ENCODE results near the gene TMEM250. TPM values are rescaled to one million over a fixed set of nuclear protein-coding genes. Genes with fewer than 3 reads are reported as not detected.

The TMEM250 gene
- total RNA-seq, 2 donors from 2014 or later = 20.3 to 29.3 TPM

DNA sequence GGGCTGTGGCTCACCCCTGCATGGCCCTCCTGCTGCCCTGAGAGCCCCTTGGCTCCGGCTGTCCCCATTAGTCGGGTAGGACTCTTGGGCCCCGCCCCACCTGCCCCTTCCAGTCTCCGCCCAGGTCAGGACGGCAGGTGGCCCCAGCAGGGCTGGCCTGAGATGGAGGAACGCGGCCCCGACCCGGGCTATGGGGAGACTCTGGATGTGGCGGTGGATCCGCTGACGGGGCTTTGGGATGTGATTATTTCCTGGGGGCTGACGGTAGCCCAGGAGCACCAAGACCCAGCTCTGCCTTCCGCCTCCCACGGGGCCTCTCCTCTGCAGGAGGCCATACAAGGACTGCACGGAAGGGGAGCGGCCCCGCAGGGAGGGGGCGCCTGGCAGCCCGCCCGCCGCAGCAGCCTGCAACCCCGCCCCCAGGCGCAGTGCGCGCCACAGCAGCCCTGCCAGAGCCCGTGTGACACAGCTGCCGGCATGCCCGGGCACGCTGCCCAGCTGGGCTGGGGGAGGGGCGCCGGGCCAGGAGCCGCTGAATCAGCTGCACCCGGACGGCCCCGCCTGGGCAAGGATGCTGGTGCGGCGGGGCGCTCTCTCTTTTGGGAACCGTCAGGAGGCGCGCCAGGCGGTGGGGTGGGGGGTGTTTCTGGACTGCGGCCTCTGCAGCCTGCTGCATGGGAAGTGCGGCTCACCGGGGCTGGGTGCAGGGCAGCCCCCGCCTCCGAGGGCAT lies 9.2 kb downstream of the TMEM250 start:
- Histone ChIP-seq H3K27ac (peak overlapping the region; percentile 83 to 85), H3K27me3 (no peaks in the 10 kb centered on the region), H3K4me1 (peaks cover 5 to 65% of the 10 kb centered on the region in 2 donors), H3K4me3 (peak overlapping the region in 1 of 2 donors; percentile 36), H3K9me3 (no peaks in the 10 kb centered on the region), H3K36me3 (no peaks in the 10 kb centered on the region)
- DNase-seq (ENCODE audit: low spot score) = peak; percentile 93
- TF ChIP-seq, protein P1, sequence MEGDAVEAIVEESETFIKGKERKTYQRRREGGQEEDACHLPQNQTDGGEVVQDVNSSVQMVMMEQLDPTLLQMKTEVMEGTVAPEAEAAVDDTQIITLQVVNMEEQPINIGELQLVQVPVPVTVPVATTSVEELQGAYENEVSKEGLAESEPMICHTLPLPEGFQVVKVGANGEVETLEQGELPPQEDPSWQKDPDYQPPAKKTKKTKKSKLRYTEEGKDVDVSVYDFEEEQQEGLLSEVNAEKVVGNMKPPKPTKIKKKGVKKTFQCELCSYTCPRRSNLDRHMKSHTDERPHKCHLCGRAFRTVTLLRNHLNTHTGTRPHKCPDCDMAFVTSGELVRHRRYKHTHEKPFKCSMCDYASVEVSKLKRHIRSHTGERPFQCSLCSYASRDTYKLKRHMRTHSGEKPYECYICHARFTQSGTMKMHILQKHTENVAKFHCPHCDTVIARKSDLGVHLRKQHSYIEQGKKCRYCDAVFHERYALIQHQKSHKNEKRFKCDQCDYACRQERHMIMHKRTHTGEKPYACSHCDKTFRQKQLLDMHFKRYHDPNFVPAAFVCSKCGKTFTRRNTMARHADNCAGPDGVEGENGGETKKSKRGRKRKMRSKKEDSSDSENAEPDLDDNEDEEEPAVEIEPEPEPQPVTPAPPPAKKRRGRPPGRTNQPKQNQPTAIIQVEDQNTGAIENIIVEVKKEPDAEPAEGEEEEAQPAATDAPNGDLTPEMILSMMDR (IDR thresholded peaks at IDR 0.05) = peak in 1 of 2 donors; percentile 42

DNA sequence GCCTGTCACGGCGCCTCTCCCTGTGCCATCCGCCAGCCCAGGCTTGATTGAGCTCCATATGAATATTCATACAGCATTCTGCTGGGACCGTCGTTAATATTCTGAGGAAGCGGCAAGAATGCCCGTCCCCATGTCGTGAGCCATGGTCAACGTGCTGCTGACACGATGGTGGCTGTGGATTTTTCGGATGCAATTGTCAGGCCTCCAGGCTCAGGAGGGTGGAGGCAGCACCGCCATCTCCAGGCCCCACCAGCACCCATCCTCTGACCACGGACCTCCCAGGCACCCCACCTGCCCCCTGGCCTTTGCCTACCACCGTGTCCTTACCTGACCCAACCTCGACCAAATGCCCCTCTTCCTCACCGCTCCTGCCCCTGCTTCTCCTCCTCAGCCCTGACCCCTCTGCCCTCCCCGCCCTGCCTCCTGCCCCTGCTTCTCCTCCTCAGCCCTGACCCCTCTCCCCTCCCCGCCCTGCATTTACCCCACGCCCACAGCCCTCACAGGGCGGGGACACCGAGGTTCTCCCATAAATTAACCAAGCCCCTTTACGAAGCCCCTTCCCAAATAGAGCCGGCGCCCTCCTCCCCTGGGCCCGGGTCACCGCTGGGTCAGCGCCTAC lies 9.9 kb downstream of the TMEM250 start:
- Histone ChIP-seq H3K4me3 (peak overlapping the region in 1 of 2 donors; percentile 36), H3K4me1 (peaks cover 5 to 73% of the 10 kb centered on the region in 2 donors), H3K27me3 (no peaks in the 10 kb centered on the region), H3K9me3 (no peaks in the 10 kb centered on the region), H3K36me3 (no peaks in the 10 kb centered on the region), H3K27ac (peak overlapping the region; percentile 83 to 85)
- TF ChIP-seq, protein P1 (IDR thresholded peaks at IDR 0.05) = no peak
- DNase-seq (ENCODE audit: low spot score) = no peak

DNA sequence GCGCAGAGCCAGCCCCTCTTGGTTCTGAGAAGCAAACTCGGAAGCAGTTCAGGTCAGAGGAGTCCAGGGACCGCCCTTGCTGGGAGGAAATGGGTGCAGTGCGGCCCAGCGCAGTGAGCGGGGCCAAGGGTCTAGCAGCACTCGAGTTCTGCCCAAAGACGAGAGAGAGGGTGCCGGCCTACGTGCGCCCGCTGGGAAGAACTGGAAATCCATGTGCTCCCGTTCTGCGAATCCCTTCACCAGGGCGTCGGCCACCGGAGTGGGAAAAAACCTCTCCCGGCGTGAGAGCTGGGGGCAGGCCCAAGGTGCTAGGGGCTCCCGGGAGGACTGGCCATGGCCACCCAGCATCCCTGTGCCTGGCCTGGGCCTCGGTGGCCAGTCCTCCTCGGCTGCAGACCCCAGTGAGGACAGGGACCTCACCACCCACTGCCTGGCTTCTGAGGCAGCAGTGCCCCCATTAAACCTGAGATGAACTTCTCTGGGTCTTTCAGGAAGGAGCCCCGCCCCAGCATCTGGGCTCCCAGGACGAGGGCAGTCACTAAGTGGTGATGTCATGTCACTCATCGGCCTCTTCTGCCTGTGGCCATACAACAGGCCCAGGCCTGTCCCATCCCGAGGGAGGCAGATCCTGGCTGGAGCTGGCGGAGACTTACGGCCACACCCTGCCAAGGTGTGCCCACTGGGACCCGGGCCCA lies 10.6 kb downstream of the TMEM250 start:
- no peak for DNase-seq (ENCODE audit: low spot score)
- Histone ChIP-seq H3K9me3 (no peaks in the 10 kb centered on the region), H3K4me1 (peaks cover 5 to 75% of the 10 kb centered on the region in 2 donors), H3K36me3 (no peaks in the 10 kb centered on the region), H3K4me3 (no peak overlapping the region), H3K27me3 (no peaks in the 10 kb centered on the region), H3K27ac (peak overlapping the region; percentile 83 to 85)
- TF ChIP-seq, protein P1 (IDR thresholded peaks at IDR 0.05) = no peak

DNA sequence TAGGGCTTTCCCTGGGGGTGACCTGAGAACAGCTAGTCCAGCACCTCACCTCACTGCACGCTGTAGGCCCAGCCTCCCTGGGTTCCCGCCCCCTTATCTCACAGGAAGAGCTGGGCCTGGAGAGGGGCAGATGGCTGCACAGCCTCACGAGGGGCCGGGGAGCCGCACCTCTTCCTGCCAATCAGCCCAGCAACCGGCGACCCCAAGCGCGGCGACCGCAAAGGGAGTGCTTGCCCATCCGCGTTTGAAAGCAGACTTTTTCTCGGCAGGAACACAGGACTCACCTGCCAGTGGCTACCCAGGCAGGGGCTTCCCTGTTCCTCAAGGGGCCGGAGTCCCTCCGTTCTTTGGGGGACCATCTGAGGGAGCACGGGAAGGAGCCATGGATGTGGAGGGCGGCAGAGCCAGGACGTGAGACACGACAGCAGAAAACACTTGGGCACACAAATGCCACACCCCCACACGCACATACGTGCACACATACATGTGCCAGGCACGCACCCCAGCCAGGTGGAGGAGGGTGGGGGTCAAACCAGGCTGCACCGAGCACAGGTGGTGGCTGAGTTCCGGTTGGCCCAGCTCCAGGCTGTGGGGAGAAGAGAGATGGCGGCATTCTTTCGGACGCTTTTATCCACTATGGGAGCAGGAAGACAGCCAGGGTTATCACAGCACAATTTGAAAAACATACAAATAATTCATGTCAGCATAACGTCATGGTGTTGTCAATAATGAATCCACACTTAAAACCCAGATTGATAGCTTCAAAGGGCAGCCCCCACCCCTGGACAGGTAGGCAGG lies 11.3 kb downstream of the TMEM250 start:
- no peak for DNase-seq (ENCODE audit: low spot score)
- Histone ChIP-seq H3K9me3 (no peaks in the 10 kb centered on the region), H3K27ac (peak overlapping the region in 1 of 2 donors; percentile 50), H3K4me1 (peaks cover 5 to 75% of the 10 kb centered on the region in 2 donors), H3K36me3 (no peaks in the 10 kb centered on the region), H3K4me3 (no peak overlapping the region), H3K27me3 (no peaks in the 10 kb centered on the region)
- TF ChIP-seq, protein P1 (IDR thresholded peaks at IDR 0.05) = no peak

DNA sequence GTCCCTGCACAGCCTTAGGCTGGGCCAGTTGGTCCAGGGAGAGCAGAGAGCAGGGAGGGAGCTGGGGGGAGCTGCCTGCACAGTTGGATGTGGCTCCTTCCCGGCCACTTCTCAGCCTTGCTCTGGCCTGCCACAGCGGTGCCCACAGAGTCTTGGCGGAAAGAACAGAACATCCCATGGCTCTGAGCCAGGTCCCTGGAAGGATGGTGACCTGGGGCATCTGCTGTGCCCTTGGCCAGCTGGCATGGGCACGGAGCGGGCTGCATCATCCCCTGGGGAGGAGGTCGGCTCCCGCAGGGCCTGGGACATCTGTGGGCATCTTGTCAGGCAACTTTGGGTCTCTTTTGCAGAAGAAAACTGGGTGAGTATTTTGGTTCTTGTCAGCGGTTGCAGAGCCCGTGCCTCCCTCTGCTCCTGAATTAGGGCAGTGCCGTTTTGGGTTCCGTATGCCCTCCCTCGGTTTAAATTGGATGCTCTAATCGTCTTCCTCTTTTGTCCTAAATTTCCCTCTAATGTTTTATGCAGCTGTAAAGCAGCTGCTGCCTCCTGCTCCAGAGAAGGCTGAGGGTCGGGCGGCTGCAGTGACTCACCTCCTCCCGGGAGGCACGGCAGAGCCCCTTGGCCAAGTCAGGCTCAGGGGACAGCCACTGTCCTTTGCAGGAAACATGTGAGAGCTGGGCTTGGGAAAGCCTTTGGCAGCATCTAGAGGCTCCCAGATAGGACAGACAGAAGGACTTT lies 13.1 kb downstream of the TMEM250 start:
- Histone ChIP-seq H3K9me3 (no peaks in the 10 kb centered on the region), H3K36me3 (no peaks in the 10 kb centered on the region), H3K4me1 (peaks cover 5 to 68% of the 10 kb centered on the region in 2 donors), H3K27me3 (no peaks in the 10 kb centered on the region), H3K4me3 (no peak overlapping the region), H3K27ac (peak overlapping the region; percentile 12 to 50)
- TF ChIP-seq, protein P1 (IDR thresholded peaks at IDR 0.05) = no peak
- no peak for DNase-seq (ENCODE audit: low spot score)
